PFSK-1 (cell line): Measurements from ENCODE around the gene HMGN4.

Source experiments
- FOXP2 ChIP-seq: optimal IDR thresholded peaks from 2 replicates; pipeline ENCODE3; 2011; ENCODE audit warnings: borderline replicate concordance, control low read depth, inconsistent platforms; ENCODE audit not compliant: insufficient read depth; ENCODE audit errors: extremely low read length, extremely low read depth
- POLR2AphosphoS5 ChIP-seq: IDR thresholded peaks from 2 replicates; pipeline ENCODE4 v1.6.1; 2012; ENCODE audit warnings: low read depth, mild to moderate bottlenecking, control low read depth, low read length, moderate library complexity
- SIN3A ChIP-seq: IDR thresholded peaks from 2 replicates; pipeline ENCODE4 v1.6.1; 2012; ENCODE audit warnings: mild to moderate bottlenecking, low read length, moderate library complexity, borderline replicate concordance; ENCODE audit not compliant: insufficient read depth
- TAF1 ChIP-seq: IDR thresholded peaks from 2 replicates; pipeline ENCODE4 v1.6.1; 2012; ENCODE audit warnings: low read length, control low read depth, borderline replicate concordance; ENCODE audit not compliant: insufficient read depth
- TF ChIP-seq, protein P1 (sequence below), 2 experiments: IDR thresholded peaks; 2 replicates each; pipeline versions ENCODE4 v1.6.1 to v1.8.0; 2011 to 2012; ENCODE audit warnings: low read depth in 2 of 2, low read length in 2 of 2, control low read depth in 1 of 2, inconsistent platforms in 1 of 2, mild to moderate bottlenecking in 1 of 2, moderate library complexity in 1 of 2; ENCODE audit not compliant: insufficient read depth in 1 of 2

Gene HMGN4

GRCh38 chr6:26594131-26594498 lies 55.9 kb downstream of the HMGN4 start:
- TF ChIP-seq TAF1, result no peak
- no peak for TF ChIP-seq POLR2AphosphoS5
- TF ChIP-seq SIN3A, result no peak

GRCh38 chr6:26594730-26595632 lies 56.8 kb downstream of the HMGN4 start:
- no peak for TF ChIP-seq FOXP2
- TF ChIP-seq, protein P1, sequence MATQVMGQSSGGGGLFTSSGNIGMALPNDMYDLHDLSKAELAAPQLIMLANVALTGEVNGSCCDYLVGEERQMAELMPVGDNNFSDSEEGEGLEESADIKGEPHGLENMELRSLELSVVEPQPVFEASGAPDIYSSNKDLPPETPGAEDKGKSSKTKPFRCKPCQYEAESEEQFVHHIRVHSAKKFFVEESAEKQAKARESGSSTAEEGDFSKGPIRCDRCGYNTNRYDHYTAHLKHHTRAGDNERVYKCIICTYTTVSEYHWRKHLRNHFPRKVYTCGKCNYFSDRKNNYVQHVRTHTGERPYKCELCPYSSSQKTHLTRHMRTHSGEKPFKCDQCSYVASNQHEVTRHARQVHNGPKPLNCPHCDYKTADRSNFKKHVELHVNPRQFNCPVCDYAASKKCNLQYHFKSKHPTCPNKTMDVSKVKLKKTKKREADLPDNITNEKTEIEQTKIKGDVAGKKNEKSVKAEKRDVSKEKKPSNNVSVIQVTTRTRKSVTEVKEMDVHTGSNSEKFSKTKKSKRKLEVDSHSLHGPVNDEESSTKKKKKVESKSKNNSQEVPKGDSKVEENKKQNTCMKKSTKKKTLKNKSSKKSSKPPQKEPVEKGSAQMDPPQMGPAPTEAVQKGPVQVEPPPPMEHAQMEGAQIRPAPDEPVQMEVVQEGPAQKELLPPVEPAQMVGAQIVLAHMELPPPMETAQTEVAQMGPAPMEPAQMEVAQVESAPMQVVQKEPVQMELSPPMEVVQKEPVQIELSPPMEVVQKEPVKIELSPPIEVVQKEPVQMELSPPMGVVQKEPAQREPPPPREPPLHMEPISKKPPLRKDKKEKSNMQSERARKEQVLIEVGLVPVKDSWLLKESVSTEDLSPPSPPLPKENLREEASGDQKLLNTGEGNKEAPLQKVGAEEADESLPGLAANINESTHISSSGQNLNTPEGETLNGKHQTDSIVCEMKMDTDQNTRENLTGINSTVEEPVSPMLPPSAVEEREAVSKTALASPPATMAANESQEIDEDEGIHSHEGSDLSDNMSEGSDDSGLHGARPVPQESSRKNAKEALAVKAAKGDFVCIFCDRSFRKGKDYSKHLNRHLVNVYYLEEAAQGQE (IDR thresholded peaks at IDR 0.05; ENCODE audit: insufficient read depth in 1 of 2, low read depth in 2 of 2, low read length in 2 of 2), result no peak
- TF ChIP-seq SIN3A, result no peak
- TF ChIP-seq POLR2AphosphoS5, result no peak
- TF ChIP-seq TAF1, result no peak

- TF ChIP-seq POLR2AphosphoS5 (no peak), TAF1 (no peak), FOXP2 (peak; percentile 71)
- TF ChIP-seq, protein P1 (IDR thresholded peaks at IDR 0.05; ENCODE audit: insufficient read depth in 1 of 2, low read depth in 2 of 2, low read length in 2 of 2), result peak; percentile 24 to 28; a peak in 1 of 4 replicates
Observed at GRCh38 chr6:26595669-26596269, 57.6 kb downstream of the HMGN4 start.
